Fibroblast of lung (primary cell): ENCODE results near the gene LGALS14. TPM values are rescaled to one million over a fixed set of nuclear protein-coding genes. Genes with fewer than 3 reads are reported as not detected.

Experiments used
- DNase-seq, 2 donors: peaks; one replicate each; pipeline versions ENCODE4 v3.0.0 to v3.0.0-alpha.2; 2010; ENCODE audit warnings: low read depth in 2 of 2
- H2AFZ ChIP-seq: 2 replicates; pipeline ENCODE4 v1.5.1; 2012; ENCODE audit warnings: low read length, control low read depth, inconsistent platforms
- H3K27ac ChIP-seq: 2 replicates; pipeline ENCODE4 v1.5.1; 2011; ENCODE audit warnings: low read length, control low read depth; ENCODE audit not compliant: insufficient read depth
- H3K27me3 ChIP-seq: 2 replicates; pipeline ENCODE4 v1.5.1; 2011; ENCODE audit warnings: mild to moderate bottlenecking, low read length; ENCODE audit not compliant: control insufficient read depth, insufficient read depth
- H3K36me3 ChIP-seq: 2 replicates; pipeline ENCODE4 v1.5.1; 2011; ENCODE audit warnings: low read length; ENCODE audit not compliant: control insufficient read depth, insufficient read depth
- H3K4me1 ChIP-seq: 2 replicates; pipeline ENCODE4 v1.5.1; 2011; ENCODE audit warnings: low read length; ENCODE audit not compliant: control insufficient read depth, insufficient read depth; ENCODE audit errors: extremely low read depth
- H3K4me2 ChIP-seq: 2 replicates; pipeline ENCODE4 v1.5.1; 2011; ENCODE audit warnings: low read length, control low read depth; ENCODE audit not compliant: insufficient read depth; ENCODE audit errors: extremely low read depth
- H3K4me3 ChIP-seq, 4 experiments: fragments of 200-600 bp in 1 of 4; sonication (generic) in 1 of 4; replicated peaks in 1 of 4; 2 replicates each; pipeline ENCODE4 v1.5.1; 2011 to 2016; ENCODE audit warnings: low read length in 4 of 4, low read depth in 3 of 4, mild to moderate bottlenecking in 3 of 4, control low read depth in 2 of 4, inconsistent platforms in 1 of 4, mixed read lengths in 1 of 4; ENCODE audit not compliant: insufficient read depth in 1 of 4; ENCODE audit errors: control extremely low read depth in 1 of 4
- H3K79me2 ChIP-seq: 2 replicates; pipeline ENCODE4 v1.5.1; 2012; ENCODE audit warnings: mild to moderate bottlenecking, low read length, inconsistent platforms; ENCODE audit not compliant: control insufficient read depth, insufficient read depth
- H3K9ac ChIP-seq: 2 replicates; pipeline ENCODE4 v1.5.1; 2011; ENCODE audit warnings: mild to moderate bottlenecking, low read length, control low read depth; ENCODE audit not compliant: insufficient read depth
- H3K9me3 ChIP-seq: 2 replicates; pipeline ENCODE4 v1.5.1; 2012; ENCODE audit warnings: low read depth, low read length; ENCODE audit not compliant: control insufficient read depth, insufficient read depth
- H4K20me1 ChIP-seq: 2 replicates; pipeline ENCODE4 v1.5.1; 2011; ENCODE audit warnings: low read length; ENCODE audit not compliant: control insufficient read depth, insufficient read depth; ENCODE audit errors: extremely low read depth
- EZH2 ChIP-seq: IDR thresholded peaks from 2 replicates; pipeline ENCODE4 v1.5.1; 2012; ENCODE audit warnings: low read length, control low read depth, mild to moderate bottlenecking; ENCODE audit errors: missing control alignments
- polyA plus RNA-seq, 2 donors: library from polyadenylated mRNA; depleted of rRNA in 1 of 2; stranded (reverse) in 1 of 2; unstranded in 1 of 2; fragments of >200 nt; gene quantifications; 2 replicates each; pipeline ENCODE4 v1.2.1, GENCODE V29; 2011 to 2012; ENCODE audit warnings: missing spikeins in 1 of 2
- total RNA-seq: library from RNA; depleted of rRNA; stranded (reverse); fragments of >200 nt; gene quantifications from 2 replicates; pipeline ENCODE4 v1.2.1, GENCODE V29; 2014
- TF ChIP-seq, protein P1 (sequence below), 2 donors: IDR thresholded peaks in 1 of 2; conservative IDR thresholded peaks in 1 of 2; 1 replicate in 1 of 2; 2 replicates in 1 of 2; pipeline ENCODE4 v1.5.1; 2011 to 2012; ENCODE audit warnings: low read length in 2 of 2, control low read depth in 1 of 2, inconsistent platforms in 1 of 2, low read depth in 1 of 2, mild to moderate bottlenecking in 1 of 2

The LGALS14 gene
- total and polyA plus RNA-seq, 2 donors (not counting 1 experiment from before 2014, with no cell fraction given), result not detected

DNA sequence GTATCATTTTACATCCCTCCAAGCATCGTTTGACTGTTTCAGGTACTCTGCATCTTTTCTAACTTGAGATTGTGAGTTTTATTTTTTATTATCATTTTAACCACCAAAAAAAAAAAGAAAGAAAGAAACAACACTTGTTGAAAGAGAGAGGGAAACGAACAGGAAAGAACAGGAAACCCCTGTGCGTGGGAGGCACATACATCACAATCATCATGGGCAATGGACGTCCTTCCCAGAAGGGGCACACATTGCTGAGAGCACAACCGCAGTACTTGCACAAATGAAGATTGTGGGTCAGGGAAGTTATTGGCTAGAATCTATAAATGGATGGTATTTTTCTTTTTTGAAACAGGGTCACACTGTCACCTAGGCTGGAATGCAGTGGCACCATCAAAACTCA, 31.8 kb downstream of the LGALS14 start:
- Histone ChIP-seq H3K79me2 (no peaks in the 10 kb centered on the region), H3K36me3 (no peaks in the 10 kb centered on the region), H3K27ac (no peak overlapping the region), H3K4me2 (no peak overlapping the region), H3K27me3 (no peaks in the 10 kb centered on the region), H3K4me3 (no peak overlapping the region), H3K4me1 (no peaks in the 10 kb centered on the region), H4K20me1 (no peaks in the 10 kb centered on the region), H2AFZ (no peak overlapping the region), H3K9me3 (no peaks in the 10 kb centered on the region), H3K9ac (no peak overlapping the region)
- DNase-seq, result no peak
- TF ChIP-seq, protein P1, sequence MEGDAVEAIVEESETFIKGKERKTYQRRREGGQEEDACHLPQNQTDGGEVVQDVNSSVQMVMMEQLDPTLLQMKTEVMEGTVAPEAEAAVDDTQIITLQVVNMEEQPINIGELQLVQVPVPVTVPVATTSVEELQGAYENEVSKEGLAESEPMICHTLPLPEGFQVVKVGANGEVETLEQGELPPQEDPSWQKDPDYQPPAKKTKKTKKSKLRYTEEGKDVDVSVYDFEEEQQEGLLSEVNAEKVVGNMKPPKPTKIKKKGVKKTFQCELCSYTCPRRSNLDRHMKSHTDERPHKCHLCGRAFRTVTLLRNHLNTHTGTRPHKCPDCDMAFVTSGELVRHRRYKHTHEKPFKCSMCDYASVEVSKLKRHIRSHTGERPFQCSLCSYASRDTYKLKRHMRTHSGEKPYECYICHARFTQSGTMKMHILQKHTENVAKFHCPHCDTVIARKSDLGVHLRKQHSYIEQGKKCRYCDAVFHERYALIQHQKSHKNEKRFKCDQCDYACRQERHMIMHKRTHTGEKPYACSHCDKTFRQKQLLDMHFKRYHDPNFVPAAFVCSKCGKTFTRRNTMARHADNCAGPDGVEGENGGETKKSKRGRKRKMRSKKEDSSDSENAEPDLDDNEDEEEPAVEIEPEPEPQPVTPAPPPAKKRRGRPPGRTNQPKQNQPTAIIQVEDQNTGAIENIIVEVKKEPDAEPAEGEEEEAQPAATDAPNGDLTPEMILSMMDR (conservative IDR thresholded peaks at IDR 0.05 in 1 of 2, IDR thresholded peaks at IDR 0.05 in 1 of 2; ENCODE audit: low read depth in 1 of 2, low read length in 2 of 2), result no peak
- no peak for TF ChIP-seq EZH2

DNA sequence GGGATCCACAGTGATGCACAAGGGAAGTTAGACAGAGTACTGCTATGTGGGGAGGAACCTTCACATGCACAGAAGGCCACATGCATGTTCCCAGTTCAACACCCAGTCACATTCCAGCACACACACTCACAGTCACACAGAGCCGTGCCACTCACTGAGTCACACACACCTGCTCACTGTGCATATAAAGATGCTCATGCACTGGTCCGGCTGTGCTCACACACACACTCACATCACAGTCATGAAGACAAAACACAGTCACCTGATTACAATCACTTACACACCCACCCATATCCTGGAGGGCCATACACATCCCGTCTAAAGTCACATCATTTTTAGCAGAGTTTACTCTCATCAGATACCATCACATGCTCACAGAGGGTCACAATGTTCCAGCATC, 33.1 kb downstream of the LGALS14 start:
- Histone ChIP-seq H3K27ac (no peak overlapping the region), H4K20me1 (no peaks in the 10 kb centered on the region), H3K4me1 (no peaks in the 10 kb centered on the region), H3K79me2 (no peaks in the 10 kb centered on the region), H3K36me3 (no peaks in the 10 kb centered on the region), H3K4me3 (no peak overlapping the region), H3K4me2 (no peak overlapping the region), H2AFZ (no peak overlapping the region), H3K27me3 (no peaks in the 10 kb centered on the region), H3K9me3 (no peaks in the 10 kb centered on the region), H3K9ac (no peak overlapping the region)
- no peak for DNase-seq
- TF ChIP-seq, protein P1 (conservative IDR thresholded peaks at IDR 0.05 in 1 of 2, IDR thresholded peaks at IDR 0.05 in 1 of 2; ENCODE audit: low read depth in 1 of 2, low read length in 2 of 2), result no peak
- no peak for TF ChIP-seq EZH2

DNA sequence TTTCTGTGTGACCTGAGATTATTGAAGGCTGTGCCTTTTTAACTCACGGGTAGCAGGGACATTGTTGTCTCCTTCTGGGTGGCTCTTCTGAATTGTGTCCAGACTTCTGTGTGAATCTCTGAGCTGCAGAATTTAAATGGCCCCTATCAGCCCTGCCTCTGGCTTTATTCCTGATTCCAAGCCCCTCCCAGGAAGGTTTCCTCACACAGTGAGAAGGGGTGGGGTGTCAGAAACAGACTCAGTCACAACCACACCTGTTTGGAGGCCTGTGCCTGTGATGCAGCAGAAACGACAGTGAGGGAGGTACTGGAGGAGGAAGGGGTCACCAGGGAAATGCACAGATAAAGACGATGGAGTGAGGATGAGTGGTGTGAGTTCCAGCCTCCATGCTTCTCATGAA, 33.6 kb downstream of the LGALS14 start, which contains the start of gene CLC:
Gene CLC (minus strand): TSS at position 139 of the 400 bp plus-strand sequence. CDS start 77 bp downstream, at position 62.
- no peaks in the 10 kb centered on the region for H3K4me1 ChIP-seq
- H3K4me2 ChIP-seq, result no peak within 1 kb of the TSS
- no peak within 1 kb of the TSS for H3K4me3 ChIP-seq
- H3K27me3 ChIP-seq, result no peaks in the 10 kb centered on the region
- no peaks in the 10 kb centered on the region for H3K36me3 ChIP-seq
- H3K79me2 ChIP-seq, result no peaks in the 10 kb centered on the region
- no peak within 1 kb of the TSS for H3K27ac ChIP-seq
- no peaks in the 10 kb centered on the region for H3K9me3 ChIP-seq
- no peak for DNase-seq
- H4K20me1 ChIP-seq, result no peaks in the 10 kb centered on the region
- H3K9ac ChIP-seq, result no peak within 1 kb of the TSS
- no peak within 1 kb of the TSS for H2AFZ ChIP-seq
- TF ChIP-seq, protein P1 (conservative IDR thresholded peaks at IDR 0.05 in 1 of 2, IDR thresholded peaks at IDR 0.05 in 1 of 2; ENCODE audit: low read depth in 1 of 2, low read length in 2 of 2), result no peak
- TF ChIP-seq EZH2, result no peak
